ENCODE measurements around the gene NKG7. TPM values are rescaled to one million over a fixed set of nuclear protein-coding genes. Genes with fewer than 3 reads are reported as not detected.

Gene NKG7
- total and polyA plus RNA-seq, 2 experiments from 2014 or later: not detected

GRCh38 chr19:51327066-51328001, 45.1 kb downstream of the NKG7 start:
- Mint-ChIP-seq H3K27me3 (ENCODE audit: insufficient read depth, low read depth, poor library complexity) (peaks cover 24% of the 10 kb centered on the region), H3K4me3 (peak overlapping the region; percentile 68), H3K27ac (0 out of 2 replicates have a peak overlapping the region, but pooled peaks have one; percentile 60), H3K36me3 (ENCODE audit: low read depth) (peaks cover 34% of the 10 kb centered on the region), H3K4me1 (peaks cover 18% of the 10 kb centered on the region), H3K9me3 (no peaks in the 10 kb centered on the region; the same call in 2 of the 3 replicates)
- Histone ChIP-seq H3K4me2 (peak overlapping the region; percentile 95), H3K36me3 (ENCODE audit: insufficient read depth) (0 out of 2 replicates have a peak, but pooled peaks cover 6% of the 10 kb centered on the region), H3K9me2 (ENCODE audit: insufficient read depth) (no peaks in the 10 kb centered on the region), H3K4me3 (peak overlapping the region; percentile 69), H2AFZ (peak overlapping the region; percentile 91), H3K79me2 (replicated peaks; ENCODE audit: insufficient read depth) (no peaks in the 10 kb centered on the region), H3K27ac (ENCODE audit: low read depth) (no peak overlapping the region), H4K20me1 (replicated peaks; ENCODE audit: insufficient read depth) (0 out of 2 replicates have a peak, but pooled peaks cover 2% of the 10 kb centered on the region), H3F3A (replicated peaks; ENCODE audit: low read depth) (no peaks in the 10 kb centered on the region), H3K27me3 (ENCODE audit: insufficient read depth) (peaks cover 17% of the 10 kb centered on the region), H3K4me1 (ENCODE audit: insufficient read depth) (peaks cover 10% of the 10 kb centered on the region; the same call in 1 of the 2 replicates)
- DNase-seq (ENCODE audit: low spot score) (peak; percentile 92), ATAC-seq (peak; percentile 83)
- TF ChIP-seq EZH2phosphoT487 (IDR thresholded peaks at IDR 0.05; ENCODE audit: unreplicated experiment) (no peak), REST (IDR thresholded peaks at IDR 0.05; ENCODE audit: unreplicated experiment) (peak; percentile 36), EZH2 (IDR thresholded peaks at IDR 0.05; ENCODE audit: low read depth, unreplicated experiment) (no peak), CREB1 (CRISPR knock-in tag; IDR thresholded peaks at IDR 0.05; ENCODE audit: low read depth) (peak; percentile 47; the same call in 1 of the 2 replicates), CTCF (conservative IDR thresholded peaks at IDR 0.05; ENCODE audit: low read depth in 2 of 2) (peak; percentile 29 to 59; a peak in 3 of 4 replicates), NANOG (IDR thresholded peaks at IDR 0.05; ENCODE audit: borderline replicate concordance) (no peak), JUNB (IDR thresholded peaks at IDR 0.05; ENCODE audit: unreplicated experiment) (no peak), POLR2AphosphoS5 (IDR thresholded peaks at IDR 0.05; ENCODE audit: low read depth) (peak; percentile 73)
- TF ChIP-seq, protein P1, sequence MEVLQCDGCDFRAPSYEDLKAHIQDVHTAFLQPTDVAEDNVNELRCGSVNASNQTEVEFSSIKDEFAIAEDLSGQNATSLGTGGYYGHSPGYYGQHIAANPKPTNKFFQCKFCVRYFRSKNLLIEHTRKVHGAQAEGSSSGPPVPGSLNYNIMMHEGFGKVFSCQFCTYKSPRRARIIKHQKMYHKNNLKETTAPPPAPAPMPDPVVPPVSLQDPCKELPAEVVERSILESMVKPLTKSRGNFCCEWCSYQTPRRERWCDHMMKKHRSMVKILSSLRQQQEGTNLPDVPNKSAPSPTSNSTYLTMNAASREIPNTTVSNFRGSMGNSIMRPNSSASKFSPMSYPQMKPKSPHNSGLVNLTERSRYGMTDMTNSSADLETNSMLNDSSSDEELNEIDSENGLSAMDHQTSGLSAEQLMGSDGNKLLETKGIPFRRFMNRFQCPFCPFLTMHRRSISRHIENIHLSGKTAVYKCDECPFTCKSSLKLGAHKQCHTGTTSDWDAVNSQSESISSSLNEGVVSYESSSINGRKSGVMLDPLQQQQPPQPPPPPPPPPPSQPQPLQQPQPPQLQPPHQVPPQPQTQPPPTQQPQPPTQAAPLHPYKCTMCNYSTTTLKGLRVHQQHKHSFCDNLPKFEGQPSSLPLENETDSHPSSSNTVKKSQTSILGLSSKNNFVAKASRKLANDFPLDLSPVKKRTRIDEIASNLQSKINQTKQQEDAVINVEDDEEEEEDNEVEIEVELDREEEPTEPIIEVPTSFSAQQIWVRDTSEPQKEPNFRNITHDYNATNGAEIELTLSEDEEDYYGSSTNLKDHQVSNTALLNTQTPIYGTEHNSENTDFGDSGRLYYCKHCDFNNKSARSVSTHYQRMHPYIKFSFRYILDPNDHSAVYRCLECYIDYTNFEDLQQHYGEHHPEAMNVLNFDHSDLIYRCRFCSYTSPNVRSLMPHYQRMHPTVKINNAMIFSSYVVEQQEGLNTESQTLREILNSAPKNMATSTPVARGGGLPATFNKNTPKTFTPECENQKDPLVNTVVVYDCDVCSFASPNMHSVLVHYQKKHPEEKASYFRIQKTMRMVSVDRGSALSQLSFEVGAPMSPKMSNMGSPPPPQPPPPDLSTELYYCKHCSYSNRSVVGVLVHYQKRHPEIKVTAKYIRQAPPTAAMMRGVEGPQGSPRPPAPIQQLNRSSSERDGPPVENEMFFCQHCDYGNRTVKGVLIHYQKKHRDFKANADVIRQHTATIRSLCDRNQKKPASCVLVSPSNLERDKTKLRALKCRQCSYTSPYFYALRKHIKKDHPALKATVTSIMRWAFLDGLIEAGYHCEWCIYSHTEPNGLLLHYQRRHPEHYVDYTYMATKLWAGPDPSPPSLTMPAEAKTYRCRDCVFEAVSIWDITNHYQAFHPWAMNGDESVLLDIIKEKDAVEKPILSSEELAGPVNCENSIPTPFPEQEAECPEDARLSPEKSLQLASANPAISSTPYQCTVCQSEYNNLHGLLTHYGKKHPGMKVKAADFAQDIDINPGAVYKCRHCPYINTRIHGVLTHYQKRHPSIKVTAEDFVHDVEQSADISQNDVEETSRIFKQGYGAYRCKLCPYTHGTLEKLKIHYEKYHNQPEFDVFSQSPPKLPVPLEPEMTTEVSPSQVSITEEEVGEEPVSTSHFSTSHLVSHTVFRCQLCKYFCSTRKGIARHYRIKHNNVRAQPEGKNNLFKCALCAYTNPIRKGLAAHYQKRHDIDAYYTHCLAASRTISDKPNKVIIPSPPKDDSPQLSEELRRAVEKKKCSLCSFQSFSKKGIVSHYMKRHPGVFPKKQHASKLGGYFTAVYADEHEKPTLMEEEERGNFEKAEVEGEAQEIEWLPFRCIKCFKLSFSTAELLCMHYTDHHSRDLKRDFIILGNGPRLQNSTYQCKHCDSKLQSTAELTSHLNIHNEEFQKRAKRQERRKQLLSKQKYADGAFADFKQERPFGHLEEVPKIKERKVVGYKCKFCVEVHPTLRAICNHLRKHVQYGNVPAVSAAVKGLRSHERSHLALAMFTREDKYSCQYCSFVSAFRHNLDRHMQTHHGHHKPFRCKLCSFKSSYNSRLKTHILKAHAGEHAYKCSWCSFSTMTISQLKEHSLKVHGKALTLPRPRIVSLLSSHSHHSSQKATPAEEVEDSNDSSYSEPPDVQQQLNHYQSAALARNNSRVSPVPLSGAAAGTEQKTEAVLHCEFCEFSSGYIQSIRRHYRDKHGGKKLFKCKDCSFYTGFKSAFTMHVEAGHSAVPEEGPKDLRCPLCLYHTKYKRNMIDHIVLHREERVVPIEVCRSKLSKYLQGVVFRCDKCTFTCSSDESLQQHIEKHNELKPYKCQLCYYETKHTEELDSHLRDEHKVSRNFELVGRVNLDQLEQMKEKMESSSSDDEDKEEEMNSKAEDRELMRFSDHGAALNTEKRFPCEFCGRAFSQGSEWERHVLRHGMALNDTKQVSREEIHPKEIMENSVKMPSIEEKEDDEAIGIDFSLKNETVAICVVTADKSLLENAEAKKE (CRISPR knock-in tag; IDR thresholded peaks at IDR 0.05): no peak
- TF ChIP-seq, protein P2, sequence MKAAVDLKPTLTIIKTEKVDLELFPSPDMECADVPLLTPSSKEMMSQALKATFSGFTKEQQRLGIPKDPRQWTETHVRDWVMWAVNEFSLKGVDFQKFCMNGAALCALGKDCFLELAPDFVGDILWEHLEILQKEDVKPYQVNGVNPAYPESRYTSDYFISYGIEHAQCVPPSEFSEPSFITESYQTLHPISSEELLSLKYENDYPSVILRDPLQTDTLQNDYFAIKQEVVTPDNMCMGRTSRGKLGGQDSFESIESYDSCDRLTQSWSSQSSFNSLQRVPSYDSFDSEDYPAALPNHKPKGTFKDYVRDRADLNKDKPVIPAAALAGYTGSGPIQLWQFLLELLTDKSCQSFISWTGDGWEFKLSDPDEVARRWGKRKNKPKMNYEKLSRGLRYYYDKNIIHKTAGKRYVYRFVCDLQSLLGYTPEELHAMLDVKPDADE (IDR thresholded peaks at IDR 0.05): no peak
